GM18505 (cell line): Measurements from ENCODE around the gene STX17.

ENCODE experiments used
- ATAC-seq: cut with Tn5 transposase; IDR thresholded peaks from one replicate; pipeline ENCODE4 v1.9.1; 2021; ENCODE audit not compliant: unreplicated experiment
- POLR2A ChIP-seq: IDR thresholded peaks from 4 replicates; pipeline ENCODE4 v1.6.1; 2011; ENCODE audit warnings: borderline replicate concordance; ENCODE audit not compliant: insufficient read depth, insufficient read length; ENCODE audit errors: extremely low read depth

The STX17 gene

DNA sequence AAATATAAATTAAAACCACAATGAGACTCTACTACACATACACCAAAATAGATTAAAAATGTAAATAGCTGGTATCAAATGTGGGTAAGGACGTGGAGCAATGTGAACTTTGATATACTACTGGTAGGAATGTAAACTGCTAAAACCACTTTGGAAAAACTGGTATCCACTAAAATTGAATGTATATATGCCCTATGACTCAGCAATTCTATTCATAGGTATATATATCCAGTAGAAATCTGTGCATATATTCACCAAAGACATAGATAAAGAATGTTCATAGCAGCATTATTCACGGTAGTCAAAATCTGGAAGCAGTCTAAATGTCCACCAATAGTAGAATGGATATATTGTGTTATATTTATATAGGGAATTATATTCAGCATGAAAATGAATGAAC is 107.1 kb downstream of the STX17 start:
- TF ChIP-seq POLR2A, result no peak
- no peak for ATAC-seq

DNA sequence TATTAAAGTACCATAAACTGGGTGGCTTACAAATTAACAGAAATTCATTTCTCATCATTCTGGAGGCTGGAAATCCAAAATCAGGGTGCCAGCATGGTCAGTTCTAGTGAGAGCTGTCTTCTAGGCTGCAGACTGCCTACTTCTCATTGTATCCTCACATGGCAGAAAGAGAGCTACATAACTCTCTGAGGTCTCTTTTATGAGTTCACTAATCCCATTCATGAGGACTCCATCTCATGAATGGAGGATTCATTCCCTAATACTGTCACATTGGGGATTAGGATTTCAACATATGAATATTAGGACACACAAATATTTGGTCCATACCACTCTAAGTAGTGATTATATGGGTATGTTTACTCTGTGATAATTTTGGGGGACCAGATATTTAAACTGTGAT is 108.4 kb downstream of the STX17 start:
- no peak for ATAC-seq
- no peak for TF ChIP-seq POLR2A

DNA sequence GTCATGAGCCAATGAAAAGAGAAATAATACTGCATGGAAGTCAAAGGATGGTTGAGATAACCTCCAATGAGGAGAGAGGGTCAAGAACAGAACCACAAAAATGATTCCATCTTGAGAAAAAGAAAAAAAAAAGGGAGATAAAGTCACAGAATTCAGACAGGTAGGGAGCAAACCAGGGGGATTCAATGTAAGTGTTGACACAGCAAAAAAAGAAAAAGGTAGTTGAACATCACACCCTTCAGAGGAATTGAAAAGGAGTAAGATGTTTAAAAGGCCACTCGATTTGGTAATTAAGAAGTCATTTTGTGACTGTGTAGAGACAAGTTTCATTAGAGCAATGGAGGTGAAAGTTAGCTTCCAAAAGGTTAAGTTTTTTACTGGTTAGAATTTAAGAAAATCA is 113.1 kb downstream of the STX17 start:
- no peak for TF ChIP-seq POLR2A
- no peak for ATAC-seq
